ENCODE measurements around the gene GGCX.
A peak's percentile ranks its signal among the peaks of the same experiment; 100 is the strongest.

Gene GGCX

GRCh38 chr2:85541753-85542457 is 19.4 kb downstream of the GGCX start:
- DNase-seq (ENCODE audit: low read depth): no peak

DNA sequence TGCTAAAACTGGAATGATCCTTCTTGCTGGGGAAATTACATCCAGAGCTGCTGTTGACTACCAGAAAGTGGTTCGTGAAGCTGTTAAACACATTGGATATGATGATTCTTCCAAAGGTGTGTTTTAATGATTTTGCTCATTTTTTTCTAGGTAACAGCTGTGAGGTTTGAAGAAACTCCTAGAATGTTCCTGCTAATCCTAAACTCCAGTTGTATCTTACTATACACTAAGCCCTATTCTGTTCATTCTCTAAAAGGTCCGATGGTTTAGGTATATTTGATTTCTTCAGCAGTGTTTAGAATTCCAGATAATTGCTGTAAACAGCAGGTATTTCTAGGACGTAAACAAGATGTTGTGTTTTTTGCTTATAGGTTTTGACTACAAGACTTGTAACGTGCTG is 20.0 kb downstream of the GGCX start:
- no peak for DNase-seq (ENCODE audit: low read depth)

DNA sequence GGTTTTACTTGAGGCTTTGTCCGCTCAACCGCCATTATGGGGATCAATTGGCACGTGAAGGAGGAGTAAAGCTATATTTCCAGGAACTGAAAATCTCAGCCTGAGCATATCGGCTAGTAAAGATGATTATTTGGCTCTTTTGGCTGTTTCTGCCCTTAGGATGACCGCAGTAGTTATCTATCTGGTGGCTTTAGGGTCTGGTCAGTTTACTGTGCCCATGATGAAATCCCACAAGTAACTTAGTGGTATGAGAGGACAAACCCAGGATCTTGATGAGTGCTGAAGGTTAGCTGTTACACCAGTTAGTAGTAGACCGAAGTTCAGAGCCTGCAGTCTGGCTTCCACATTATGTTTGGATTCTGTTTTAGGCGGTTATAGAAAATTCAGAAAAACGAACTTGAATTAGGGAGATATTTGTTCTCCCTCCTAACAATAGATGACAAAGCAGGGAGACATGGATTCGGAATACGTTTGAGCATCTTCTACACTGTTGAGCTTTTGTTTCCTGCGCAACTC is 21.1 kb downstream of the GGCX start:
- no peak for DNase-seq (ENCODE audit: low read depth)

- DNase-seq (ENCODE audit: low read depth): peak; percentile 76
These were observed 21.7 kb downstream of the GGCX start for GRCh38 chr2:85539361-85540132.

- DNase-seq (ENCODE audit: low read depth): peak; percentile 87
These were observed 22.6 kb downstream of the GGCX start, which contains the start of gene MAT2A for GRCh38 chr2:85538507-85539360. MAT2A (plus strand) TSS chr2:85539168; CDS start chr2:85539288, 120 bp downstream.

- DNase-seq (ENCODE audit: low read depth): peak; percentile 10
These were observed 23.4 kb downstream of the GGCX start for GRCh38 chr2:85537600-85538506.

DNA sequence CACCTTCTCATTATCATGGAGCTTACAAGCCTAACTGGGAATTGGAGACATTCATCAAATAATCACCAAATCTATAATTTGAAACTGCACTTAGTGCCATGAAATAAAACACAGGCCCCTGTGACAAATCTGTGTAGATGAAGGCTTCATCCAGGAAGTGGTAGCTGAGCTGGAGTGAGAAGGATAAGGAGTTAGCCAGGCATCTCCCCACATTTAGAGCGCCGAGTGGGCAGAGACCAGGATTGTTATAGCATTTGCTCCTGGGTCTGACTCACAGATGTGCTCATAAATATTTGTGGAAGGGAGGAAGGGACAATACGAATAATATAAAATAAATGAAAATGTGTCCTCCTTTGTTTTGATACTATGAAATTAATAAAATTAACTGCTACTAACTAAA is 24.8 kb downstream of the GGCX start:
- DNase-seq (ENCODE audit: low read depth): no peak

- DNase-seq (ENCODE audit: low read depth): no peak
These were observed 26.4 kb downstream of the GGCX start for GRCh38 chr2:85534881-85535280.

GRCh38 chr2:85534099-85534498 is 27.2 kb downstream of the GGCX start:
- no peak for DNase-seq (ENCODE audit: low read depth)

DNA sequence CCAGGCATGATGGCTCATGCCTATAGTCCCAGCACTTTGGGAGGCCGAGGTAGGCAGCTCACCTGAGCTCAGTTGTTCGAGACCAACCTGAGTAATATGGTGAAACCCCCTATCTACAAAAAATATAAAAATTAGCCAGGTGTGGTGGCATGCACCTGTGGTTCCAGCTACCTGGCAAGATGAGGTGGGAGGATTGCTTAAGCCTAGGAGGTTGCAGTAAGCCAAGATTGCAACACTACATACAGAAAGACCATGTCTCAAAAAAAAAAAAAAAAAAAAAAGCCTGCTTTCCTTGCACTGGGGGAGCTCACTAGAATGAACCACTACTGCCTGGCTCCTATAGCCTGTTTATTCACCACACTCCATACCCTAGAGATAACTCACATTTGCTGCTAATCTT is 29.7 kb downstream of the GGCX start:
- no peak for DNase-seq (ENCODE audit: low read depth)

DNA sequence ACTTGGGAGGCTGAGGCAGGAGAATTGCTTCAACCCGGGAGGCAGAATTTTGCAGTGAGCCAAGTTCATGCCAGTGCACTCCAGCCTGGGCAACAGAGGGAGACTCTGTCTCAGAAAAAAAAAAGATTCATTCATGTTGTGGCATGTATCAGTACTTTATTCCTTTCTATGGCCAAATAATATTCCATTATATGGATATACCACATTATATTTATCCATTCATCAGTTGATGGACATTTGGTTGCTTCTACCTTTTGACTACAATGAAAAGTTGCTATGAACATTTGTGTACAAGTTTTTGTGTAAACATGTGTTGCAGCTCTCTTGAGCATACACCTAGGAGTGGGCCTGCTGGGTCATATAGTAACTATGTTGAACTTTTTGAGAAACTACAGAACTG is 31.5 kb downstream of the GGCX start:
- no peak for DNase-seq (ENCODE audit: low read depth)

DNA sequence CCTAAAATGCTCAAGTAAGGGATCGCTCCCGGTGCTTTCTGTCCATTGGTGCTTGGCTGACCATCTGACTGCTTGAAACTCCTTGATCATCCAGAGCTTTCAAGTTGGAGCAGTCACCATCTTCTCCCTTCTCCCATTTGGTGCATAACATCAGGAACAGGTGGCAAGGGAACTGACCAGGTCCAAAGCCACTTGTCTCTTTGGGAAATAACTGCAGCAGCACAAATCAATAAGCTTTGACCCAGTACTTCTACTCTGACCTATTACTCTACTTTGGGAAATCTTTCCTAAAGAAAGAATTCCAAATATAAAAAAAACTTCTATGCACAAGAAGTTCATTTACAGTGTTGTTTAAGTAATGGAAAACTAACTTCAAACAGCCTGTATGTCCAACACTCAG is 32.9 kb downstream of the GGCX start:
- DNase-seq (ENCODE audit: low read depth): no peak

- no peak for DNase-seq (ENCODE audit: low read depth)
These were observed 33.5 kb downstream of the GGCX start for GRCh38 chr2:85527787-85528186.

- DNase-seq (ENCODE audit: low read depth): no peak
These were observed 35.7 kb downstream of the GGCX start for GRCh38 chr2:85525567-85525966.

DNA sequence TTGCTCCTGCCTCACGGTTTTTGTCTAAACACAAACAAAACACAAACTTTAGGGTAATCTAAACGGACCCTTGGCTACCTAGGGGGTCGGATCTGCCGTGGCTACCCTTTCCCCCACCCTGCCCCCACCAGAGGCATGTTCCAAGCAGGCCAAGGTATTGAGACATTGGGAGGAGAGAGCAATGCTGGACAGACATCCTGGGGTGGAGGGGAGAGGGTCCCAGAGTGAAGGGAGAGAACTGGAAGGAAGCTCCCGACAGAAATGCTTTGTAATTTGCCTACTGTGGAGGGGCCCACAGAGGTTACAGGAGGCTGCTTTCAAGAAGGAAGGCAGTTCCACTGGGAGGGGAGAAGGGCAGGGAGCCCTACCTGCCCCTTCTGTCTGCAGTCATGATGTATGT is 36.3 kb downstream of the GGCX start:
- DNase-seq (ENCODE audit: low read depth): no peak

- DNase-seq (ENCODE audit: low read depth): no peak
These were observed 36.9 kb downstream of the GGCX start for GRCh38 chr2:85524336-85524908.

DNA sequence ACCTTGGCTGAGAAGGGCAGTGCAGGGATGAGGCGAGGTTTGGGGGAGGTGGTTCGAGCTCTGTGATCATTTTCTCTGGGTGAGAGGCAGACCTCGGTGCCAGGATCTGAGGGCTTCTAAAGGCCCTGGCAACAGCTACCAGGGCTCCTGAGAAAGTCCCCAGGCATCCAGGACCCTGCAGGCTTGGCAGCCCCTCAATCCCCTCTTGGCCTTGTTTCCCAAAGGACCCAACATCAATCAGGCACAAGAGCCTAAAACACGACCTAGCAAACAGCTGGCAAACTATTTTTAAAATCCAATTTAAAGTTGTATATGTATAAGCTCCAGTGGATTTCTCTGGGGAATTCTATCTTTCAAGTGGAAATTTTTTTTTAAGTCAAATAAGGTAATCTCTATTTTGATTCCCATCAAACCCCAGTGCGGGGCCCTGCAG is 37.4 kb downstream of the GGCX start:
- DNase-seq (ENCODE audit: low read depth): no peak

DNA sequence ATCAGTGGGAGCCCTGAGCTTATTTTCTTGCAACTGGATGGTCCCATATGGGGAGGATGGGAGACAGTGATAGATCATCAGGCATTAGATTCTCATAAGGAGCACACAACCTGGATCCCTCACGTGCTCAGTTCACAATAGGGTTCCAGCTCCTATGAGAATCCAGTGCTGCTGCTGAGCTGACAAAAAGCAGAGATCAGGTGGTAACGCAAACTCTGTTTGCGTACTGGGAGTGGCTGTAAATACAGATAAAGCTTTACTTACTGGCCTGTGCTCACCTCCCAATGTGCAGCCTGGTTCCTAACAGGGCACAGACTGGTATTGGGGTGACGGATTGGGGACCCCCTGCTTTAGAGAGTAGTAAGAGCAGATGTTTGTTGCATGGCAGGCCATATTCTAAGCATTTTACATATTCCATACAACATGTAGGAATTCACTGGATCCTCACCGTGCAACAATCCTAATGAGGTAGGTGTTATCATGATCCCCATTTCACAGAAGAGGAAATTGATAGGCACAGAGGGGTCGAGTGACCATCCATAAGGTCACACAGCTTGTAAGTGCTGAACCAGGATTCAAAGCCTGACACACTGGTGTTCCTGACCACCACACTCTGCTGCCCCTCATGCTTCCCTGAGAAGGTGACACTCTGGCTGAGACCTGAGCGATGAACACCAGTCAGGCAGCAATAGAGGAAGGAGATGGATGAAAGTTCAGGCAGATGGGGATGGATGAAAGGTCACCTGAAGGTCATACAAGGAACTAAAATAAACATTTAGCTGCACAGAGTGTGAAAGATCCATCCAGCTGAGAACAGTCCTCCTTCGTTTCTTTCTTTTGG is 38.0 kb downstream of the GGCX start:
- no peak for DNase-seq (ENCODE audit: low read depth)

DNA sequence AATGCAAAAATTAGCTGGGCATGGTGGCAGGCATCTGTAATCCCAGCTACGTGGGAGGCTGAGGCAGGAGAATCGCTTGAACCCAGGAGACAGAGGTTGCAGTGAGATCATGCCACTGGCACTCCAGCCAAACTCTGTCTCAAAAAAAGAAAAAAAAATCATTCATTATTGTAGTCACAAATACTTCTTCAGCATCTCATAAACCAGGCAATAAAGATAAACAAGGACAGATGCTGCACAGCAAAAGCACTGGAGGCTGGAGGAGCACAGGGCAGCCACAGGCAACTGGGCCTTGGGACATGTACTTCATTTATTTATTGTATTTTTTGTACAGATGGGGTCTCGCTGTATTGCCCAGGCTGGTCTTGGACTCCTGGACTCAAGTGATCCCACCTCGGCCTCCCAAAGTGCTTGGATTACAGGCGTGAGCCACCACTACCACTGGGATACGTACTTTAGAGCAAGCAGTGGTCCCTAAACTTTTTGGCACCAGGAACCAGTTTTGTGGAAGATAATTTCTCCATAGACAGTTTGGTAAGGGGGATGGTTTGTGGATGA is 39.1 kb downstream of the GGCX start:
- no peak for DNase-seq (ENCODE audit: low read depth)
